ENCODE results near the gene GZF1.

DNA sequence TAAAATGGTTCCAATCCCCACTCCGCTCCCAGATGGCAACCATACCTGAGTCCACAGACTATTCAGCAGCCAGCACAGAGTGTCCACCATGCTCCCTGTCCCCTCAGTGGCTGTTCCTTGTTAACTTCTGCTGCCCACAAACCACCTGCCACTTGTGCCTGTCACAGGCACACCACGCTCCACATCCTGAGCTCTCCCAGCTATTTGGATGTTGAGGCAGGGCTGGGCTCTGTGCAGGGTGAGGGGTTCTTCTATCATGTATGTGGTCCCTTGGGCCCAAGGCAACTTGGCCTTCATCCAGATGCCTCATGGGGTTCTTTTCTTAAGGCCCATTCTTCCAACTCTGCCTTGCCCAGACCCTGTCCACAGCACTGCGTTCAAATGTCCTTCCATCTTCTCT, 45.4 kb upstream of the GZF1 start:
- TF ChIP-seq MYC (IDR thresholded peaks at IDR 0.05; ENCODE audit: low read depth, low read length) (no peak), POLR2A (IDR thresholded peaks at IDR 0.05; ENCODE audit: extremely low read depth, insufficient read length) (no peak)
- TF ChIP-seq, protein P1, sequence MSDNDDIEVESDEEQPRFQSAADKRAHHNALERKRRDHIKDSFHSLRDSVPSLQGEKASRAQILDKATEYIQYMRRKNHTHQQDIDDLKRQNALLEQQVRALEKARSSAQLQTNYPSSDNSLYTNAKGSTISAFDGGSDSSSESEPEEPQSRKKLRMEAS (IDR thresholded peaks at IDR 0.05; ENCODE audit: low read depth, low read length), result no peak
- TF ChIP-seq, protein P2, sequence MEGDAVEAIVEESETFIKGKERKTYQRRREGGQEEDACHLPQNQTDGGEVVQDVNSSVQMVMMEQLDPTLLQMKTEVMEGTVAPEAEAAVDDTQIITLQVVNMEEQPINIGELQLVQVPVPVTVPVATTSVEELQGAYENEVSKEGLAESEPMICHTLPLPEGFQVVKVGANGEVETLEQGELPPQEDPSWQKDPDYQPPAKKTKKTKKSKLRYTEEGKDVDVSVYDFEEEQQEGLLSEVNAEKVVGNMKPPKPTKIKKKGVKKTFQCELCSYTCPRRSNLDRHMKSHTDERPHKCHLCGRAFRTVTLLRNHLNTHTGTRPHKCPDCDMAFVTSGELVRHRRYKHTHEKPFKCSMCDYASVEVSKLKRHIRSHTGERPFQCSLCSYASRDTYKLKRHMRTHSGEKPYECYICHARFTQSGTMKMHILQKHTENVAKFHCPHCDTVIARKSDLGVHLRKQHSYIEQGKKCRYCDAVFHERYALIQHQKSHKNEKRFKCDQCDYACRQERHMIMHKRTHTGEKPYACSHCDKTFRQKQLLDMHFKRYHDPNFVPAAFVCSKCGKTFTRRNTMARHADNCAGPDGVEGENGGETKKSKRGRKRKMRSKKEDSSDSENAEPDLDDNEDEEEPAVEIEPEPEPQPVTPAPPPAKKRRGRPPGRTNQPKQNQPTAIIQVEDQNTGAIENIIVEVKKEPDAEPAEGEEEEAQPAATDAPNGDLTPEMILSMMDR (IDR thresholded peaks at IDR 0.05; ENCODE audit: low read depth, low read length), result no peak
